NCI-H1436 (cell line): ENCODE measurements around the gene LCA5L.
"Not testable (repeated sequence)": the region's sequence is repeated elsewhere in the genome, so short reads cannot be mapped to it uniquely, and the experiment has no call there.

Experiments
- DNase-seq: peaks from one replicate; lab custom pipeline; 2025; lab: John Stamatoyannopoulos, UW

LCA5L gene

DNA sequence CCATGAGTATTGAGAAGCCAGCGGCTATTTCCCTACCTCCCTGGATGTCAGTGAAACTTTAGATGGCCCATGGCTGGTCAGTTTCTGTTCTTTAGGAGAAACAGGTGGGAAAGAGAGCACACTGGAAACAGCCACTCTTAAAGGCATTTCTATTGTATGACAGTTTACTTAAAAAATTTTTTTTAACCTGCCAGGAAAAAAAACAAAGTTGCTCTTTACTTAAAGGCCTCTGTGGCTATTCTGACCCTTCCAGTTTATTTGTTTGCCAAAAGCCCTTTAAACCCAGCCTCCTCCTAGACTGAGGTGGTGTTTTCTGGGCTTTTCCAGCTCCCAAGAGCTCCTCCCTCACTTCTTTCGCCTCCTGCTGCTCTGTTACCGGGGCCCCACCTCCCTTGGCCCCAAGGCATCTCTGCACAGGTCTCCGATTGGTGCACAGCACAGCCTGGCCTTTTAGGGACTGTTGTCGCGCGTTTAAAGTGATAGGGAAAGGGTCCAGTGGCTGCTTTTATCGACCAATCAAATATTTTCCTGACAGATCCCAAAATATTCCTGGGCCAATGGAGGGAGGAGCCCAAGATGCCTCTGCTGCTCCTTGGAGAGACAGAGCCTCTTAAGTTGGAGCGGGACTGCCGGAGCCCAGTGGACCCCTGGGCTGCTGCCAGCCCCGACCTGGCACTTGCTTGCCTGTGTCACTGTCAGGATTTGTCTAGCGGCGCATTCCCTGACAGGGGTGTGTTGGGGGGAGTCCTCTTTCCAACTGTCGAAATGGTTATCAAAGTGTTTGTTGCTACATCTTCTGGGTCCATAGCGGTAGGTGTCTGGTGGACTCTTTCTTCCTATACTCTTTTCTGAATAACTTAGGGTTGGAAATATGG lies 6.0 kb upstream of the LCA5L start, which contains the start of gene SH3BGR:
Gene SH3BGR, plus strand, starts transcription at position 639 of the 875 bp plus-strand sequence. Its CDS starts 127 bp downstream, at position 766.
- DNase-seq: no peak

DNA sequence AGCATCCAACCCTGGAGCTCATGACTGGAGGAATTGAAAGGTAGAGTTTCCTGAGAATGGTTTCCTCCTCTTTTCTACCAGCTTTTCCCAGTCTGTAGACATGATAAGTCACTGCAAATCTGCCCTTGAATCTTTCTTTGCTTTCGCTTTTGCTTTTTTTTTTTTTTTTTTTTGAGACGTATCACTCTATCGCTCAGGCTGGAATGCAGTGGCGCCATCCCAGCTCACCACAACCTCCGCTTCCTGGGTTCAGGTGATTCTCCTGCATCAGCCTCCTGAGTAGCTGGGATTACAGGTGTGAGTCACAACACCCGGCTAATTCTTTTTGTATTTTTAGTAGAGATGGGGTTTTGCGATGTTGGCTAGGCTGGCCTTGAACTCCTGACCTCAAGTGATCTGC lies 1.7 kb upstream of the LCA5L start:
- DNase-seq: no peak

DNA sequence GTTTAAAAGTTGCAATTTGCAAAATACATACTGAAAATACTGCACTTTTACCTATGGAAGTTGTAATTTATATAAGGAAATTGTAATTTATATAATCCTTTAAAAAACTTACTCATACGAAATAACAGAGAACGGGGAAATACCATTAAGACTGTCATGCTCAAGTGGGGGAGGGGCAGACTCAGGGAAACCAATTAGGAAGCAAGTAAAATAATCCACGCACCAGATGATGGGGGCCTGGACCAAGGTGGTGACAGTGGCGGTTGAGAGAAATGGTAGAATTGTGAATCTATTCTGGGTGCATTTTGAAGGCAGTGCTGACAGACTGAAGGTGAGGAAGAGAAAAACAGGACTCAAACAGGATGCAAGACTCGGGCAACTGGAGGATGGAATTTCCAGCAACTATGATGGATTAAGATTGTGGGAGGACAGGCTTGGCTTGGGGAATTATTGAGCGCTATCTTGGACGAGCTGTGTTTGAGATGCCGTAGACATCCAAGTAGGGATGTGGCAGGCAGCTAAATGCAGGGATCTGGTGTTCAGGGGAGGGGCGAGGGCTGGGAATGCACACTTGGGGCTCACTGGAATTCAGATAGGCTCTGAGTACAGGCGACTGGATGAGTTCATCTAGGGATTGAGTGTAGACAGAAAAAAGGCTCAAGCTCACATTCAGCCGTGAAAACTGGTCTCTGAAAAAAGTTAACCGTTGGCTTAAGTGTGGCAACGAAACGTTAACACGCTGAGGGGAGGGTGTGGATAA lies 977 bp downstream of the LCA5L start:
- DNase-seq: no peak

DNA sequence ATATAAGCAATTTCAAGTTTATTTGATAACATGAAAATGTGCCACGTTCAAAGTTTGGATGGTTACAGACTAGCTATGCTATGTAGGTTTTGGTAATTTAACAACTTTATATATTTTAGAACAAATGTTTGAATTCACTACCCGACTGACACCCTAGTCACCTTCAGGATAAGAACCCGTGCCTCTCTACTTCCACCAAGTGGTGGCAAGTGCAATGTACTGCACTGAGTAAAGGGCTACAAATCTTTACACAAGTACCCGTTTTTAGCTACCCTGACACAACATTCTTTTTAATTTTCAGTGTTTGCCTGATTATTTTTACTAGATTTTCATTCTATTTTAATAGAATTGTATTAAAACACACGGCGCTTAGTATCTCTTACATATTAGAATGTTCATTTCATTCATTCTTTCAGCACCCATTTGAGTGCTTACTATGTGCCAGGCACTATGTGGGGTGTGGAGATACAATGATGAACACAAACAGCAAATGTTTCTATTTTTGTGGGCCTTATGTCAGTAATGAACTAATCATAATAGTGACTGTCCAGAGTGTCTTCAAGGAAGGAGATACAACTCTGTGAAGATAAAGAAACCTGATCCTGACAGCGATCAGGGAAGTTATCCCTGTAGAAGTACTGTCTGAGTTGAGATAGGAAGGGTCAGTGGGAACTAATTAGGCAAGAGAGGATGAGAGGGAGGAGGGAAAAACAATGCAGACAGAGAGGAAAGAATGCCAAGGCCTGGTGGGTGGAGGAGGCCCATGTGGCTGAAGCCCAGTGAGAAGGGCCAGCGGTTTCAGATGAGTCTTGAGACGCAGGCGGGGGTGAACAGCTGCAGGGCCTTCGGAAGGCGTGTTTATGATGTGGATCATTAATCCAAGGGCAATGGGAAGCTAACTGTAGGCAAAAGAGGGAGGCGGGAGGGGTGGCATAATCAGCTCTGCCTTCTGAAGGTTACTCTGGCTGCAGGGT lies 3.8 kb downstream of the LCA5L start:
- DNase-seq: no peak

DNA sequence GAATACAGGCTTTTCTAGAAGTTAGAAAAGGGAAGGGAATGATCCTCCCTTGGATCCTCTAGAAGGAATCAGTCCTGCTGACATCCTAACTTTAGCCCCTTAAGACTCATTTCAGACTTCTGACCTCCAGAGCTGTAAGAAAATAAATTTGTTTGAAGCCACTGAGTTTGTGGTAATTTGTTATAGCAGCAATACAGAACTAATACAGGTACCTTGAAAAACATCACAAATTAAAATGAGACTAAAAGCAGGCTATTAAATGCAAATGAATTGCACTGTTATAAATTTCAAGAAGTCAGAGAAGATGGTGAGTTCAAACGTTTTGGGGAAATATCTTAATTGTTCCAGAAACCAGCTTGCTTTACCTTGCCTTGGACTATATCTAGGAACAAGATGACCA lies 6.3 kb downstream of the LCA5L start:
- no peak for DNase-seq

DNA sequence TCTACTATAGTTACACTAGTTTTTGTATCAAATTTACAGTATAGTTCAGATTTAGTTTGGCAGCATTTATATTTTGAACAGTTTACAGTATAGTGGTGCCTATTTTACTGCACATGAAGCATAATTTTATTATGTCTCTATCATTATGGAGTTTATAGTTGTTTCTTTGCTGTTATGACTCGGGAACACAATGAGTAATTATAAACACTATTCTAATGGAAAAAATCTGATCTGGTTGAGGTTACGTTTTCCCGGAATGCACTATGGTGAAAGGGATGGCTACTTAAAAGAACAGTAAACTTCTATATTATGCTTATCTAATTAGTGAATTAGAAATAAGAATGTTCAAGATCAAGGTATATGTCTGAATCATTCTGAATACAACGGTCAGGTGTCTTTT lies 10.6 kb downstream of the LCA5L start:
- DNase-seq: no peak

DNA sequence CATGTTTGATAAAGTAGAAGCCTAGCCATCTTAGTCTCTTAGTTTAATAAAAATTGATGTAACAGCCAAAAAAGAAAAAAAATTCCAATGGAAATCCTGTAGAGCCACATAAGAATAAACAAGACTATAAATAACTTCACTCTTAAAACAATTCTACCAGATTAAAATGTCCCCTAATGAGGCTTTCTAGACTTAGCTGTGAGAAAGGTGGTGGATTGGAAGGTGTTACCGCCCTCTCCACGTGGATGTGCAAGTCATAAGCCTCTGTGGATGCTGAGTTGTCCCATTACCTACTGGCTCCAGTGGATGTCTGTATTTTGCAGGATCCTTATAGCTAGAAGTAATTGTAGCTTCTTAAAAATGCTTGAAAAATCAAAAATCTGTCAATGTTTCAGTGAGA lies 14.6 kb downstream of the LCA5L start:
- no peak for DNase-seq

DNA sequence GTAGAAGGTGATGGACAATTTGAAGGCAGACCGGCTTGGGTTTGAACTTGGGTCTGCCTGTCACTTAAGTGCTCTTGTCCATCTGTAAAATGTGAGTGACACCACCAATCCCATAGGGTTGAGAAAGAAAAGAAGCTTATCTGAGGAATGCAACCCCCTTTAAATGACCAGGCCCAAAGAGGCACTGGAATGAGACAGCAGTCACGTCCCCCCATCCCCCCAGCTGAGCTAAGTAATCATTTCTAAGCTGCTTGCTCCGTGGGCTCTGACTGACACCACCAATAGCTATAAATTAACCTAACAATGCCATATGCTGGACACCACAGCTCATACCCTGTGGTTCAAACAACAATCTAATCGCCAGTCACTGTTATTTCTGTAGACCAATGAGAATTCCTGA lies 15.1 kb downstream of the LCA5L start:
- no peak for DNase-seq

DNA sequence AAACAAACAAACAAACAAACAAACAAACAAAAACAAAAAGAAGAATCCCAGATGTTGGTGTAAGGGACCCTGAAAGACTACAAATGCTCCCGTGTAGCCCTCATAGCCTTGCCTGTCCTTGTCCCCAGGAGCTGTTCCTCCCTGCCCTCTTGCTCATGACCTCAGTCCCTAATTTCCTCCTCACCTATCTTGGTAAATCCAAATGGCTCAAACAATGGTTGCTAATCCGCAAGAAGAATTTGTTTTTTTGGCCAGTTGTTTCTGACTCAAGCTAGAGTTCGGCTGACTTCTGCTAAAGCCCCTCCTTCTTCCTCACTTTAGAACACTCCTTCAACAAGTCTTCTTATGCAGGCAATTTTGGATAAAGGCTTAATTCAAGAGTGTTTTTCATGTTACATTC lies 15.6 kb downstream of the LCA5L start:
- no peak for DNase-seq

DNA sequence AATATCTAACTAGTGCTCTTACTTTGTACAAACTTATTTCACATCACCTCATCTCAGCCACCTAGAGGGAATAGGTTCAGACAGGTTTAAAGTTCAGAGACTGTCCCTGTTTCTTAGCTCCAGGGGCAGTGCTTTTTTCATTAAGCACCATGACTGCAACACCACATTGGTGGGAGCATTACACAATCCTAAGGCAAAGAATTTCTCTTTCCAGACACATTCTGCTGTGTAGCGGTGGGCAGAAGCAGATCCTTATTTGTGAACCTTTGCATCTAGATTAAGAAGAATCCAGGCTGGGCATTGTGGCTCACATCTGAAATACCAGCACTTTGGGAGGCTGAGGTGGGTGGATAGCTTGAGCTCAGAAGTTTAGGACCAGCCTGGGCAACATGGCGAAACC lies 16.1 kb downstream of the LCA5L start:
- DNase-seq: no peak

DNA sequence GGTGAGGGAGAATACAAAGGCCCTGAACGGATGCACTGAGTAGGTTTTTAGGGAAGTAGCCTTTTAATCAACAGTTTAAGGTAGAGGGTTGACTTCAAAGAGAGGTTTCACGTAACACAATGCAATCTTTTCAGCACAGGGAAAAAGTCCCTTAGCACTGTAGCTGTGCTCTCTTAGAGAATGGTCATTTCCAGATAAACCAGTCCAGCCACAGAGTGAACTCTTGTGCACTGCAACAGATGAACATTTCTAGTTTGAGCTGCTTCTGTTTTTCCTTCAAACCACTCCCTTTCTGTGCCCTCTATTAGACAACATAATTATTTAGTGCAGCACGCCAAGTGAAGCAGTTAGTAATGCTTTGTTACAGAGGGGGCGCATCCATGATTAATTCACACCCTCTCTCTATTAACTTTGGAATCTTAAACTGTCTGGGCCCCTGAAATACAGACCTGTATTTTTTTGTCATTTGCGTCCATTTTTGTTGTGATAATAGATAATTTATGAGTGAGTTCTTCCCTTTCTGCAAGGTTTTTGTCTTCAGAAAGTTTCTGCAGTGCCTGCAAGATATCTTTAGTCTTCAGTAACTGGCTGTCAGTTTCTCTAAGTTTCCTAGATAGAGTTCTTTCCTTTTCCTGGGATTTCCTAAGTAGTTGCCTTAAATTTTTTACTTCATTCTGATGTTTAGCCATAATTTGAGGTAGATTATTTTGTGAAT lies 22.9 kb downstream of the LCA5L start:
- DNase-seq: no peak

DNA sequence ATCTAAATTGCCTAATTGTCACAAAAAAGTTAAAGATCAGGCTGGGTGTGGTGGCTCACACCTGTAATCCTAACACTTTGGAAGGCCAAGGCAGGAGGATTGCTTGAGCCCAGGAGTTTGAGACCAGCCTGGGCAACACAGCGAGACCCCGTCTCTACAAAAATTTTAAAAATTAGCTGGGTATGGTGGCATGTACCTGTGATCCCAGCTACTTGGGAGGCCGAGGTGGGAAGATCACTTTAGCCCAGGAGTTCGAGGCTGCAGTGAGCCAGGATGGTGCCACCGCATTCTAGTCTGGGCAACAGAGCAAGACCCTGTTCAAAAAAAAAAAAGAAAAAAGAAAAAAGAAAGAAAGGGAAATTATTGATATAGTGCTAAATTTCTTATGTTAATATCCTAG lies 26.4 kb downstream of the LCA5L start:
- DNase-seq: not testable (repeated sequence)

DNA sequence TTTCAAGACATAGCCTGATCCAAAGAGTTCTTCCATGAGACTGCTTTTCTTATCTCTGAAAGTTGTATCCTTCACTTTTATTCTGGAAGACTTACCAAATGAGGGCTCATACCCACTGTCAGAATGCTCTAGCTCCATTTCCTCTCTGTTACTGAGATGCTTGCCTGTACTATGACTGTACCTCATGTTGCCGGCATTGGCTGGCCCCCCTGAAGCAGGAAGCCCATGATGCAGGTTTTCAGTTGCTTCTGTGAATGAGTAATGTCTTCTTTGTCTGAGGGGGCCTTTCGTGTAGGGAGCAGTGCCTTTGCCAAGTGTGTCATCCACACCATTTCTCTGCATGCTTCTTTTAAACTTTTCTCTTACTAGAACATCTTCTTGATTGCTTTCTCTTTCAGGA lies 39.5 kb downstream of the LCA5L start:
- DNase-seq: no peak

DNA sequence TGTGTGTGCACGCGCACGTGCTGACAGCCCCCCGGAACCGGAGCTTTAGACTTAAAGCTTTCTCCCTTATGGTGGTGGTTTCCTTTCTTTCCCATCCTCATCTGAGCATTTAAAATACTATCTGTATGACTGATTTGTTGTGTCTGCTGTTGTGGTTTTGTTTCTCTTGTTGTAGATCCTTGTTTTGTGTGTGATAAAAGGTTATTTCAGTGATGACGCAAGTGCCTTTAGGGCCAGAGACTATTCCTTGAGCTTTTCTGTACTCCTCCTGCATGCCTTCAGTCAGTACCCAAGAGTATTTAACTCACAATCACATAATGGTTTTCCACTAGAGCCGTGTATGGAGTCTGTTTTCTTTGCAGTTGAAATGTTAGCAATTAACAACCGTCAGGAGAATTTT lies 45.4 kb downstream of the LCA5L start:
- no peak for DNase-seq

DNA sequence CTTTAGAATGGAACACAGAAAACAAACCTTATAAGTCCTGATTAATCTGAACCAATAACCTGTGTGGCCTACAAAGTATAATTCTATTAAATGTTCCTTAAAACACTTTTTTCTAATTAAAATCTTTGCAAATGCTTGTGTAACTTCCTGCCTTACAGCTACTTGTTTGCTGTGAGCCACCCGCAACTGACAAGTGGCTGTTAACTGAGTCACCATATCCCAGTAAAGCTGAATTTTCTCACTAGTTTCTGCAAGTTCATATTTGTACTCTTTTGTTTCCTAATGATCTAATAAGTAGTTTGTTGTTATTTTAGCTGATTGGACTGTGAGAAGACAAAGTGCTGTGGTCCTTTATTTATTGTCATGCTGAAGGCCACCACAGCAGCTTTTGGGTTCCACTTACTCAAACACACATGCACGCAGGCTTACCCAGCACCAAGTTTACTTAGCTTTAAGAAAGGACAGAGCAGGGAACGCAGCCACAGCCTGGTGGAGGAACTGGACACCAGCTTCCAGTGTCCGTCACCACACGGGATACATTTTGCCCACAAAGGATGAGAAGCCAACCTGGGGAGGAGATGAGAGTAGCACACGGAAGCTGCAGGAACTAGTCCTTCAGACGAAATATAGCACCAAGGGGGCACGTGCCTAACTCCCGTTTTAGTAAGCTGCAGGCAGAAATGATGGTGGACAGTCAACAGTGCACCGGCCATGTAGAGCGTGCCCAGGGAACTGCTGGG lies 47.8 kb downstream of the LCA5L start:
- no peak for DNase-seq

DNA sequence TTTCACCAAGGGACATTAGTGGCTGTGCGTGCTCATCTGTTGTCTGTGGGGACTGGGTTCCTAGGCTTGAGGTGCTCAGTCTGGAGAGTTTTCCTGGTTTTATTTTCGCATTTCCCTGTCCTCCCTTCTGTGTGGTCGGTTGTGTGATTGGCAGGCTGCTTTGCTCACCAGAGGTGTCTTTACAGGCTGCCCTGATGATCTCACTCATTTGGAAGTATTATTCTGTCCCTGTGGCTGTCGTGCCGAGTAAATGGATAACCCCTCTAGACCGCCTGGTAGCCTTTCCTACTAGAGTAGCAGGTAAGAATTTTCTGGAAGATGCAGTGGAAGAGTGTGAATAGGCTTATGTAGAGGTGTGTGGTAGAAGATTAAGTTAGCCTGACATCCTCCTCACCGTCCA lies 52.6 kb downstream of the LCA5L start:
- DNase-seq: no peak

DNA sequence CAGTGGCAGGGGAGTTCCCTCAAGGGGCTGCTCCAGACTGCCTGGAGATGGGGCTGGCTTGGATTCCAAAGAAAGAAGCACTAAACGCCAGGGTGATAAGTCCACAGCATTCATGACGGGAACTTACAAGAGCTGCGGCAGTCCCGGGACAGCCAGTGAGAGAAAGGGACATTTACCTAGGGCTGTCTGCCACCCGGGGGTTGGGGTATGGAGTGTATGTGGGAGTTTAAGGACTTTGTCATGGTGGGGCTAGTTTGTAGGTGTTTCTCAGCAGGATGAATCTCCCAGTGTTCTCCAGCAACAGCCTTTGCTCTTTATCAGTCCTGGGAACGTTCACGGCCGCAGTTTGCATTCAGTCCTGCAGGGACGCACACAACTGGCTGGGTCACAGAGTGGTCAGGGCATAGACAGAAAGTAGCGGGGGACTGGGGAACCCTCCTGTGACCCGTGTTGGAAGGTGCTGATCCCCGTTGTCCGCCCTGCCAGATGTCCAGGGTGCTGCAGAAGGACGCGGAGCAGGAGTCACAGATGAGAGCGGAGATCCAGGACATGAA lies 55.3 kb downstream of the LCA5L start:
- DNase-seq: no peak

DNA sequence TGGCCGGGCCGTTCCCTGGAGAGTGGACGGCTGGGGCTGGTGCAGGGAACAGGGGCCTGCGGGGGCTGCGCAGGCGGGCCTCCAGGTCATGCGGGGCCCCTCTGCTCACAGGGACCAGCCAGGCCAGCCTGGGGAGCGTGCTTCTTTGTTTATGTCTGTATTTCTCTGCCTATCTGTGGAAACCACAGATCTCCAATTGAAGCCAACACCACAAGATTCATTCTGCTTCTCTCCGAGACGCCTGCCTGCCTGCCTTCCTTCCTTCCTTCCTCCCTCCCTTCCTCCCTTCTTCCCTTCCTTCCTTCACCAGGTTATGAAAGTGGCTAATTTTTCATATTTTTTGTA lies 56.8 kb downstream of the LCA5L start:
- DNase-seq: no peak

DNA sequence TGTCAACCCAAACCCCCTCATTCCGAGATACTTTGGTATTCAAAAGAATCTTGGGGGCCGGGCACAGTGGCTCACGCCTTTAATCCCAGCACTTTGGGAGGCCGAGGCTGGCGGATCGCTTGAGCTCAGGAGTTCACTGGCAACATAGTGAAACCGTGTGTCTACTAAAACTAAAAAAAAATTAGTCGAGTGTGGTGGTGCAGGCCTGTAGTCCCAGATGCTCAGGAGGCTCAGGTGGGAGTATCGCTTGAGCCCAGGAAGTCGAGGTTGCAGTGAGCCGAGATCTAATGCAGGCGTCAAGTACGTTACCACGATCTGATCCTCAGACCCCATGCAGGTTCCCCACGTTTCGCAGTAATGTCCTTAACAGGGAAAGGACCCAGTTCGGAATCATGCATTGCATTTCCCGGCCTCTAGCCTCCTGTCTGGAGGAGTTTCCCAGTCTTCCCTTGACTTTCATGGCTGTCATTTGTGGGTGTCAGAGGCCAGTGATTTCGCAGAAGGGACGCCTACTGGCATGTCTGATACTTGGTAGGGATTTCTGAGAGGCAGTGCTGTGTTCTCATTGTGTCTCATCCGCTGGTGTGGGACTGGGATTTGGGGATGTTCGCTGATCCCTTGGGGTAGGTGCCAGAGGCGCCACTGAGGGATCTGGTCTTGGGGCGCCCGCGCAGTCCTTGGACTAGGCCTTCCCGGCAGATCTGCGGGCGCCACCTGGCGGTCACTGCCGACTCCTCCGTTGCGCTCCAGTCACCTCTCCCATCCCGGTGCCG lies 57.4 kb downstream of the LCA5L start:
- peak; percentile 83 for DNase-seq
